GM12872 (cell line): ENCODE measurements around the gene MT2A.

Experiments used
- CTCF ChIP-seq: IDR thresholded peaks from 3 replicates; pipeline ENCODE4 v1.5.1; 2011; ENCODE audit warnings: low read depth, mild to moderate bottlenecking, low read length, moderate library complexity; ENCODE audit not compliant: insufficient read depth

The MT2A gene

GRCh38 chr16:56609463-56609921 is 1.1 kb downstream of the MT2A start:
- no peak for TF ChIP-seq CTCF

DNA sequence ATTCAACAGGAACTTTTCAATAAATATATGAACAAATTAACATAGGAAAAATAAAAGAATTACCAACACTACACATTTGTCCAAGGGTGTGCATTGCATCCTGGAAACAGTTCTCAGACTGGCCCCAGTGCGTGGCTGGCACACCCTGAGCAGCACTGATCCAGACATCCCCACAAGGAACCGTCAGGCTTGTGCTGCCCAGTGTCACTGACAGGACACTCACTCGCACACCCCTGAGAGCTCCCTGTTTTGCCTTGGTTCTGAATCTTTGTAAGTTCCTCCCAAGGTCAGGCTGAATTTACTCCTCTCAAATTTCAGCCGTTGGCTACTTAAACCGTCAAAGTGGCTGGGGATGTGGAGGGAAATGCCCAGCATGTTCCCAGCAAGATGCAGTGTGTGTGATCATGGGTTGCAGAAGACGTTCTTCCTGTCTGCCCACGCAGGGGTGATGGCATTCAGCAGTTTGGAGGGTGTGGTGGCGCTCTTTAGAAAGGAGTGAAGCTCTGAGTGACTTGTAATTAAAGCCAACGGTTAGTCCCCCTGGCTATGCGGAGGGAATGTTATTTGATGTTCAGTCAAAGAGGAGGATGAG is 1.7 kb downstream of the MT2A start:
- no peak for TF ChIP-seq CTCF

DNA sequence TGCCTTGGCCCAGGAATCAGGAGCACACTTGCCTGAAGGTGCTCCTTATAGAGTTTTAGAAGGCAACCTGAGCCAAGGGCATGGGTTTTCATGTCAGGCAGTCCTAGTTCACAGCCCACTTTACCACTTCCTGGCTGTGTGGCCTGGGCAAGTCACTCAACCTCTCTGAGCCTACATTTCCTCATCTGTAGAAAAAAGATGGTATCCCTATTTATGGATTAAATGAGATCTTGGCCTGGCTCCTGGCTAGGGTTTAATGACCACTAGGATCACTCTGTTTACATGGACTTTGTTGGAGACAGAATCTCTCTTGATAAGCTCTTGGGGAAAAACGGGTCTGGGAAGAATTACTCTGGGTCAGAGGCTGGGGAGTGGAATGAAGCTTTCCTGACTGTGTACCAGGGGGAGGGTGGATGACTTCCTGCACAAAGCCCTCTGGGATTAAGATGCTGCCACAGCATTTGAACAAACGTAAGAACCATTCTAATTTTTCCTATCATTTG is 2.3 kb downstream of the MT2A start:
- no peak for TF ChIP-seq CTCF

- no peak for TF ChIP-seq CTCF
Measured at GRCh38 chr16:56611281-56611833, 3.0 kb downstream of the MT2A start.

DNA sequence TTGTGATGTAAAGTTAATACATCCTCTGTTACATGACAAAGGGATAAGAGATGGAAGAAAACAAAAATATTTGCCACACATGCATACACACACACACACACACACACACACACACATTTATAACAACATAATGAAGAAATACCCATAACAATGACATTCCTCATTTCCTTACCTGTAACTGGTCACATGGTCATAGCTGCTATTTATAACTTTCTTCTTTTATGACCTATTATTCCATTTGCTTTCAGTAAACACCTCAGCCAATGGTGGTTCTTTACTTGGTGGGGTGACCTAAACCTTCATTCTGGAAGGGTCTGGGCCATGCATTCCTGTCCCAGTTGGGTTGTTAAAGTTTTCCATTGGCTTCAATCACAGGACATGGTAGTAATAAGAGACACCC is 5.3 kb downstream of the MT2A start:
- TF ChIP-seq CTCF = no peak

DNA sequence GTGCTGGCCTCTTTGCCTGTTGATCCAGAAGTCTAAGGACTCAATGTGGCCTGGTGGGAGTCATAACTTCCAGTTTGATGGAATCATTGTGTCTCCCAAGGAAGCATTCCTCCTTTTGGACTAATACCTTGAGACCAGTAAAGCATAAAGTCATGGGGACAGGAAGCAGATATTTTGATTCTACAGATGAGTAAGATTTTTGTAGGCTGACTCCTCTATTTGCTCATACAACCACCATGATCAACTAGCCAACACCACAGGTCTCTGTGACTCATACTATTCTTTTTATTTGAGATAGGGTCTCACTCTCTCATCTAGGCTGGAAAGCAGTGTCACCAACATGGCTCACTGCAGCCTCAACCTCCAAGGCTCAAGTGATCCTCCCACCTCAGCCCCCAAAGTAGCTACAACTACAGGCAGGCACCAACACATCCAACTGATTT is 6.2 kb downstream of the MT2A start:
- TF ChIP-seq CTCF = no peak

DNA sequence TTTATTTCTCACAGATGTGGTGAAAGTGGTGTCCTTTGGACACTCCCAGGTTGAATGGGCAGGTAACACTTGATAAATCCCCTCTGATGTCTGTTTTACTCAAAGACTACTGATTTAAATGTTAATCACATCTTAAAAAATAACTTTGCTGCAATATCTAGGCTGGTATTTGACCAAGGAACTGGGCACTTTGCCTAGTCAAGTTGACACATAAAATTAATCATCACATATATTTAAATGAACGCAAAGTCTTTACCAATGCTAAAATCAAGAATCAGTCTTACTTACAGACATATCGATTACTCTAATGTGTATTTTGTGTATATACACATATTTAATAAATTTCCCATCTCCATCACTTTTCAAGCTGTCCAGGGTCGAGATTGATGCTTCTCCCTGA is 7.0 kb downstream of the MT2A start:
- TF ChIP-seq CTCF = no peak
